ENCODE data around the gene CCND1.
A peak's percentile ranks its signal among the peaks of the same experiment; 100 is the strongest.

Gene CCND1

GRCh38 chr11:69670158-69670845 lies 29.3 kb downstream of the CCND1 start:
- Histone ChIP-seq H2AFZ (ENCODE audit: low read length, unreplicated experiment) (no peak overlapping the region), H3K36me3 (ENCODE audit: insufficient read depth, low read length) (peaks cover 20% of the 10 kb centered on the region; the same call in 1 of the 2 replicates)

GRCh38 chr11:69671734-69672465 lies 30.9 kb downstream of the CCND1 start:
- H3K36me3 ChIP-seq (ENCODE audit: insufficient read depth, low read length) = peaks cover 20% of the 10 kb centered on the region; the same call in 1 of the 2 replicates
- H3K27me3 ChIP-seq (ENCODE audit: insufficient read depth, low read length) = no peaks in the 10 kb centered on the region
- no peak overlapping the region for H3K4me3 ChIP-seq (ENCODE audit: low read depth, low read length)
- peaks cover 17% of the 10 kb centered on the region for H3K4me1 ChIP-seq (ENCODE audit: control insufficient read depth, insufficient read depth, low read length, unreplicated experiment)
- peaks cover 37% of the 10 kb centered on the region for H3K79me2 ChIP-seq (ENCODE audit: control insufficient read depth, insufficient read depth, low read length, unreplicated experiment)
- H2AFZ ChIP-seq (ENCODE audit: low read length, unreplicated experiment) = no peak overlapping the region
- no peak overlapping the region for H3K27ac ChIP-seq (ENCODE audit: low read depth, low read length)

More at GRCh38 chr11:69670158-69670845, 29.3 kb downstream of the CCND1 start:
- Histone ChIP-seq H3K27ac (ENCODE audit: low read depth, low read length) (no peak overlapping the region), H3K79me2 (ENCODE audit: control insufficient read depth, insufficient read depth, low read length, unreplicated experiment) (peaks cover 37% of the 10 kb centered on the region), H3K4me3 (ENCODE audit: low read depth, low read length) (no peak overlapping the region), H3K27me3 (ENCODE audit: insufficient read depth, low read length) (no peaks in the 10 kb centered on the region), H3K4me1 (ENCODE audit: control insufficient read depth, insufficient read depth, low read length, unreplicated experiment) (peaks cover 17% of the 10 kb centered on the region)

- peak overlapping the region; percentile 79 for H2AFZ ChIP-seq (ENCODE audit: low read length, unreplicated experiment)
- peaks cover 13% of the 10 kb centered on the region; the same call in 1 of the 2 replicates for H3K36me3 ChIP-seq (ENCODE audit: insufficient read depth, low read length)
- peaks cover 17% of the 10 kb centered on the region for H3K4me1 ChIP-seq (ENCODE audit: control insufficient read depth, insufficient read depth, low read length, unreplicated experiment)
- peak overlapping the region; percentile 99 for H3K4me3 ChIP-seq (ENCODE audit: low read depth, low read length)
- H3K79me2 ChIP-seq (ENCODE audit: control insufficient read depth, insufficient read depth, low read length, unreplicated experiment) = peaks cover 34% of the 10 kb centered on the region
- peak overlapping the region; percentile 85 for H3K27ac ChIP-seq (ENCODE audit: low read depth, low read length)
- H3K27me3 ChIP-seq (ENCODE audit: insufficient read depth, low read length) = no peaks in the 10 kb centered on the region
Measured at GRCh38 chr11:69674267-69674885, 33.4 kb downstream of the CCND1 start.

- H2AFZ ChIP-seq (ENCODE audit: low read length, unreplicated experiment) = peak within 1 kb of the TSS; percentile 96
Measured at GRCh38 chr11:69674886-69675714, 34.1 kb downstream of the CCND1 start, which contains the start of gene LTO1. Gene LTO1, minus strand, starts transcription at chr11:69675353. Its CDS starts 114 bp downstream, at chr11:69675239.

GRCh38 chr11:69677749-69678148 lies 36.8 kb downstream of the CCND1 start:
- no peak overlapping the region for H3K4me3 ChIP-seq (ENCODE audit: low read depth, low read length)
- no peaks in the 10 kb centered on the region for H3K27me3 ChIP-seq (ENCODE audit: insufficient read depth, low read length)
- no peaks in the 10 kb centered on the region for H3K36me3 ChIP-seq (ENCODE audit: insufficient read depth, low read length)
- no peak overlapping the region for H2AFZ ChIP-seq (ENCODE audit: low read length, unreplicated experiment)
- H3K79me2 ChIP-seq (ENCODE audit: control insufficient read depth, insufficient read depth, low read length, unreplicated experiment) = peaks cover 24% of the 10 kb centered on the region
- H3K27ac ChIP-seq (ENCODE audit: low read depth, low read length) = no peak overlapping the region
- peaks cover 13% of the 10 kb centered on the region for H3K4me1 ChIP-seq (ENCODE audit: control insufficient read depth, insufficient read depth, low read length, unreplicated experiment)

More at GRCh38 chr11:69674886-69675714, 34.1 kb downstream of the CCND1 start, which contains the start of gene LTO1:
- H3K27ac ChIP-seq (ENCODE audit: low read depth, low read length) = peak within 1 kb of the TSS; percentile 85
- peaks cover 31% of the 10 kb centered on the region for H3K79me2 ChIP-seq (ENCODE audit: control insufficient read depth, insufficient read depth, low read length, unreplicated experiment)
- peaks cover 9% of the 10 kb centered on the region; the same call in 1 of the 2 replicates for H3K36me3 ChIP-seq (ENCODE audit: insufficient read depth, low read length)
- peak within 1 kb of the TSS; percentile 99 for H3K4me3 ChIP-seq (ENCODE audit: low read depth, low read length)
- H3K4me1 ChIP-seq (ENCODE audit: control insufficient read depth, insufficient read depth, low read length, unreplicated experiment) = peaks cover 17% of the 10 kb centered on the region
- H3K27me3 ChIP-seq (ENCODE audit: insufficient read depth, low read length) = no peaks in the 10 kb centered on the region

GRCh38 chr11:69680688-69681087 lies 39.7 kb downstream of the CCND1 start:
- Histone ChIP-seq H3K4me3 (ENCODE audit: low read depth, low read length) (no peak overlapping the region), H3K36me3 (ENCODE audit: insufficient read depth, low read length) (no peaks in the 10 kb centered on the region), H3K27ac (ENCODE audit: low read depth, low read length) (no peak overlapping the region), H3K4me1 (ENCODE audit: control insufficient read depth, insufficient read depth, low read length, unreplicated experiment) (no peaks in the 10 kb centered on the region), H2AFZ (ENCODE audit: low read length, unreplicated experiment) (no peak overlapping the region), H3K79me2 (ENCODE audit: control insufficient read depth, insufficient read depth, low read length, unreplicated experiment) (no peaks in the 10 kb centered on the region), H3K27me3 (ENCODE audit: insufficient read depth, low read length) (no peaks in the 10 kb centered on the region)

GRCh38 chr11:69682221-69682620 lies 41.3 kb downstream of the CCND1 start:
- no peak overlapping the region for H3K27ac ChIP-seq (ENCODE audit: low read depth, low read length)
- H3K4me3 ChIP-seq (ENCODE audit: low read depth, low read length) = no peak overlapping the region

GRCh38 chr11:69682681-69683326 lies 41.8 kb downstream of the CCND1 start:
- no peaks in the 10 kb centered on the region for H3K79me2 ChIP-seq (ENCODE audit: control insufficient read depth, insufficient read depth, low read length, unreplicated experiment)
- H3K27ac ChIP-seq (ENCODE audit: low read depth, low read length) = no peak overlapping the region
- no peak overlapping the region for H3K4me3 ChIP-seq (ENCODE audit: low read depth, low read length)
- no peaks in the 10 kb centered on the region for H3K27me3 ChIP-seq (ENCODE audit: insufficient read depth, low read length)
- H2AFZ ChIP-seq (ENCODE audit: low read length, unreplicated experiment) = no peak overlapping the region
- no peaks in the 10 kb centered on the region for H3K4me1 ChIP-seq (ENCODE audit: control insufficient read depth, insufficient read depth, low read length, unreplicated experiment)
- no peaks in the 10 kb centered on the region for H3K36me3 ChIP-seq (ENCODE audit: insufficient read depth, low read length)

More at GRCh38 chr11:69682221-69682620, 41.3 kb downstream of the CCND1 start:
- Histone ChIP-seq H3K36me3 (ENCODE audit: insufficient read depth, low read length) (no peaks in the 10 kb centered on the region), H3K79me2 (ENCODE audit: control insufficient read depth, insufficient read depth, low read length, unreplicated experiment) (no peaks in the 10 kb centered on the region), H2AFZ (ENCODE audit: low read length, unreplicated experiment) (no peak overlapping the region), H3K4me1 (ENCODE audit: control insufficient read depth, insufficient read depth, low read length, unreplicated experiment) (no peaks in the 10 kb centered on the region), H3K27me3 (ENCODE audit: insufficient read depth, low read length) (no peaks in the 10 kb centered on the region)

GRCh38 chr11:69683764-69684333 lies 42.9 kb downstream of the CCND1 start:
- H3K27me3 ChIP-seq (ENCODE audit: insufficient read depth, low read length) = no peaks in the 10 kb centered on the region
- no peaks in the 10 kb centered on the region for H3K79me2 ChIP-seq (ENCODE audit: control insufficient read depth, insufficient read depth, low read length, unreplicated experiment)
- H3K4me3 ChIP-seq (ENCODE audit: low read depth, low read length) = no peak overlapping the region
- no peak overlapping the region for H3K27ac ChIP-seq (ENCODE audit: low read depth, low read length)
- H2AFZ ChIP-seq (ENCODE audit: low read length, unreplicated experiment) = no peak overlapping the region
- no peaks in the 10 kb centered on the region for H3K36me3 ChIP-seq (ENCODE audit: insufficient read depth, low read length)
- no peaks in the 10 kb centered on the region for H3K4me1 ChIP-seq (ENCODE audit: control insufficient read depth, insufficient read depth, low read length, unreplicated experiment)
